ENCODE results near the gene MED8.
"Not testable (repeated sequence)": the region's sequence is repeated elsewhere in the genome, so short reads cannot be mapped to it uniquely, and the experiment has no call there.

MED8 gene

DNA sequence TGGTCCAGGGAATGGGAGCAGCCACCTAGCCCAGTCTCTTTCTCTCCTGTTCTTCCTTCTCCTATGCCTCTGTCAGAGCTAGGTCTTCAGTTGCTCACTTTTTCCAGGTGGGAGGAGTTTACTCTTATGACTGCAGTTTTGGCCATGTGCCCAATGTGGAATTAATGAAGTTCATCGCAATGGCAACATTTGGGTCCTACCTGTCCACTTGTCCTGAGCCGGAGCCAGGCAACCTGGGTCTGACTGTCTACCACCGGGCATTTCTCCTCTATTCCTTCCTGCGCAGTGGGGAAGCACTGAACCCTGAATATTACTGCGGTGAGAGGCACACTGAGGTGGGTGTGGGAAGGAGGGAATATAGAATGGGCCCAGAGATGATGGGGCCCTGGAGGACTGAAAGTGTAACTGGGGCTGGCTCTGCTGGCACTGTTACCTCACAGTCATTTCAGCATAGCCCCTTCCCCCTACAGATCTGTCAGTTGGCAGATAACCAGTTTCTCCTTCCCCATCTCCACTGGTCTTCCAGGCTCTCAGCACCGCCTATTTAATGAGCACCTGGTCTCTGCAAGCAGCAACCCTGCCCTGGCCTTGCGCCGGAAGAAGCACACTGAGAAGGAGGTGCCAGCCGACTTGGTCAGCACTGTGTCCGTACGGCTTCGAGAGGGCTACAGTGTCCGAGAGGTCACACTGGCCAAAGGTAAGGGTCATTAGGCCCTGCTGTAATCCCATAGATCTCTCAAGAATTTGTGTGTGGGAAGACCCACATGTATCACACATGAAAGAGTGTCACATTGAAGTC lies 30.2 kb upstream of the MED8 start:
- Histone ChIP-seq H3K4me3 (ENCODE audit: low read depth, low read length) (no peak overlapping the region), H3K27ac (no peak overlapping the region), H3K9me3 (ENCODE audit: severe bottlenecking) (no peaks in the 10 kb centered on the region), H3K27me3 (ENCODE audit: insufficient read depth, low read depth, severe bottlenecking) (no peaks in the 10 kb centered on the region), H3K36me3 (peaks cover 76% of the 10 kb centered on the region)
- TF ChIP-seq, protein P1, sequence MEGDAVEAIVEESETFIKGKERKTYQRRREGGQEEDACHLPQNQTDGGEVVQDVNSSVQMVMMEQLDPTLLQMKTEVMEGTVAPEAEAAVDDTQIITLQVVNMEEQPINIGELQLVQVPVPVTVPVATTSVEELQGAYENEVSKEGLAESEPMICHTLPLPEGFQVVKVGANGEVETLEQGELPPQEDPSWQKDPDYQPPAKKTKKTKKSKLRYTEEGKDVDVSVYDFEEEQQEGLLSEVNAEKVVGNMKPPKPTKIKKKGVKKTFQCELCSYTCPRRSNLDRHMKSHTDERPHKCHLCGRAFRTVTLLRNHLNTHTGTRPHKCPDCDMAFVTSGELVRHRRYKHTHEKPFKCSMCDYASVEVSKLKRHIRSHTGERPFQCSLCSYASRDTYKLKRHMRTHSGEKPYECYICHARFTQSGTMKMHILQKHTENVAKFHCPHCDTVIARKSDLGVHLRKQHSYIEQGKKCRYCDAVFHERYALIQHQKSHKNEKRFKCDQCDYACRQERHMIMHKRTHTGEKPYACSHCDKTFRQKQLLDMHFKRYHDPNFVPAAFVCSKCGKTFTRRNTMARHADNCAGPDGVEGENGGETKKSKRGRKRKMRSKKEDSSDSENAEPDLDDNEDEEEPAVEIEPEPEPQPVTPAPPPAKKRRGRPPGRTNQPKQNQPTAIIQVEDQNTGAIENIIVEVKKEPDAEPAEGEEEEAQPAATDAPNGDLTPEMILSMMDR (IDR thresholded peaks at IDR 0.05; ENCODE audit: low read depth, low read length): no peak
- no peak for DNase-seq

DNA sequence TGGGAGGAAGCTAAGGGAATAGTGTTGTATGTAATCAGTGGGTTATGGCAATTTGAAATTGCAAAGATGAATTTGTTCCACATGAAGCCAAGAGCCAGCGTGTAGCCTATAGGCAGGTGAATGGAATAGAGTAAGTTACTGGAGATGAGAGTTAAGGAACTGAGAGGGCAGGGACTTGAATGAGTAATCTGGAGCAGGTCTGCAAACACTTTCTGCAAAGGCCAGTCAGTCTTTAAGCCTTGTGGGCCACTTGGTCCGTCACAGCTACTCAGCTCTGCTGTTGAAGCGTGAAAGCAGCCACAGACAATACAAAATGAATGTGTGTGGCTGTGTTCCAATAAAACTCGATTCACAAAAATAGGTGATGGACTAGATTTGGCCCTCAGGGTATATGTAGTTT lies 29.3 kb upstream of the MED8 start:
- H3K27ac ChIP-seq: no peak overlapping the region
- H3K9me3 ChIP-seq (ENCODE audit: severe bottlenecking): no peaks in the 10 kb centered on the region
- no peak for DNase-seq
- TF ChIP-seq, protein P1 (IDR thresholded peaks at IDR 0.05; ENCODE audit: low read depth, low read length): no peak
- peaks cover 69% of the 10 kb centered on the region for H3K36me3 ChIP-seq
- H3K27me3 ChIP-seq (ENCODE audit: insufficient read depth, low read depth, severe bottlenecking): no peaks in the 10 kb centered on the region
- no peak overlapping the region for H3K4me3 ChIP-seq (ENCODE audit: low read depth, low read length)

DNA sequence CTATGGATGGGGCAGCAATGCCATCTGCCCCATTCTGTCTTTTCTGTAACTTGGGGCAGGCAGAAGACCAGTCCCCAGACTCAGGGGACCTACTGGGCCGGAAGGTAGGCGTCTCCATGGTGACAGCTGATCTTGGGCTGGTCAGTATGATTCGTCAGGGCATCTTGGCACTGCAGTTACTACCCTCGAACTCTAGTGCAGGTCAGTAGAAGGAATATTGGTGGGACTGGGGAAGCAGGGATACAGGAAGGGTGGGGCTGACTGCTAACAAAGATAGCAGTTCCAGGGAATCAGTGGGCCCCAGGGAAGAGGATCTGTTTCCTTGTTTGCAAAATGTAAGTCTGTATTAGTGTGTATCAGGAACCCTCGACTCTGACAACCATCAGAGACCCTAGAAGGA lies 26.3 kb upstream of the MED8 start:
- Histone ChIP-seq H3K9me3 (ENCODE audit: severe bottlenecking) (no peaks in the 10 kb centered on the region), H3K36me3 (peaks cover 60% of the 10 kb centered on the region), H3K27ac (no peak overlapping the region), H3K27me3 (ENCODE audit: insufficient read depth, low read depth, severe bottlenecking) (no peaks in the 10 kb centered on the region), H3K4me3 (ENCODE audit: low read depth, low read length) (no peak overlapping the region)
- TF ChIP-seq, protein P1 (IDR thresholded peaks at IDR 0.05; ENCODE audit: low read depth, low read length): no peak
- no peak for DNase-seq

DNA sequence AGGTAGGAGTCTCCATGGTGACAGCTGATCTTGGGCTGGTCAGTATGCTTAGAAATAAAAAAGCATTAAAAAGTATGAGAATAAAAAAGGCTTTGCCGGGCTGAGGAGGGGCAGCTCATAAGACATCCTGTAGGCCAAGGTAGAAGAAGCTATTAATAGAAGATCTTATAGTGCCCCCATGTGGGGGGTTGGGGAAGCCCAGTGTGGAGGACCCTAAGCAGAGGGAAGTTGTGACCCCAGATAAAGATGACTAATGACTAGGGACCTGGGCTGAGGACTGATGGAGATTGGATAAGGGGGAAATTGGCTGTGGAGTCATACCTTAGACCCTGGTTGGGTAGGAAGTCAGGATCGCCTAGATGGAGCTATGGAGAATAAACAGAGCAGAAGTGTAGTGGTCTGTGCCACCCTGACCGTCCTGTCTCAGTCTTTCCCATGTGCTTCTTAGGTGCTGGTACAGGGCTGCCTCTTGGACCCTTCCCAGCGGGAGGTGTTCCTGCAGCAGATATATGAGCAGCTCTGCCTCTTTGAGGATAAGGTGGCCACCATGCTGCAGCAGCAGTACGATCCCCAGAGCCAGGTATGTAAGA lies 25.1 kb upstream of the MED8 start:
- Histone ChIP-seq H3K27me3 (ENCODE audit: insufficient read depth, low read depth, severe bottlenecking) (no peaks in the 10 kb centered on the region), H3K4me3 (ENCODE audit: low read depth, low read length) (no peak overlapping the region), H3K9me3 (ENCODE audit: severe bottlenecking) (no peaks in the 10 kb centered on the region), H3K27ac (no peak overlapping the region), H3K36me3 (peaks cover 53% of the 10 kb centered on the region)
- peak; percentile 73 for DNase-seq
- TF ChIP-seq, protein P1 (IDR thresholded peaks at IDR 0.05; ENCODE audit: low read depth, low read length): peak; percentile 61

DNA sequence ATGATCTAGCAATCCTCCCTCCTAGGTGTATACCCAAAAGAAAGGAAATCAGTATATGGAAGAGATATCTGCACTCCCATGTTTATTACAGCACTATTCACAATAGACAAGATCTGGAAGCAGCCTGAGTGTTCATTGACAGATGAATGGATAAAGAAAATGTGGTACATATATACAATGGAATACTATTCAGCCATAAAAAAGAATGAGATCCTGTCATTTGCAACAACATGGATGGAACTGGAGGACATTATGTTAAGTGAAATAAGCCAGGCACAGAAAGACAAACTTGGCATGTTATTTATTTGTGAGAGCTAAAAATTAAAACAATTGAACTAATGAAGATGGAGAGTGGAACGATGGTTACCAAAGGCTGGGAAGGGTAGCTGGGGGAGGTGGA lies 23.8 kb upstream of the MED8 start:
- not testable (repeated sequence) for H3K27me3 ChIP-seq (ENCODE audit: insufficient read depth, low read depth, severe bottlenecking); DNase-seq; H3K4me3 ChIP-seq (ENCODE audit: low read depth, low read length); H3K27ac ChIP-seq; H3K9me3 ChIP-seq (ENCODE audit: severe bottlenecking)
- H3K36me3 ChIP-seq: peaks cover 50% of the 10 kb centered on the region

DNA sequence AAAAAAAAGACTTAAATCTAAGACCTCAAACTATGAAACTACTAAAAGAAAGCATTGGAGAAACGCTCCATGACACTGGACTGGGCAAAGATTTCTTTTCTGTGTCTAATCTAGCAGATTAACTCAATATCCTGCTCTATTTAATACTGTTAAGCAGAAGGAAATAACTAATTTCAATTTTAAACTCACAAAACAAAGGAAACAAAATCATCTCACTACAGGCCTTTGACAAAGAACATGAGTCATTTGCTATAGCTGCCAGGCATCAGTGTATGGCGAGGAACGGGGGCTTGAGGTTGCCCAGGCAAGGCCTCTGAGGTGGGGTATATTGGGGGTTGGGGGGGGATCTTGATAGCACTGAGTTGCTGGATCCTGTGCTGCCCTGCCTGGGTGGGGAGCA lies 21.0 kb upstream of the MED8 start:
- no peak for DNase-seq
- H3K36me3 ChIP-seq: peaks cover 53% of the 10 kb centered on the region
- H3K4me3 ChIP-seq (ENCODE audit: low read depth, low read length): no peak overlapping the region
- no peaks in the 10 kb centered on the region for H3K9me3 ChIP-seq (ENCODE audit: severe bottlenecking)
- H3K27me3 ChIP-seq (ENCODE audit: insufficient read depth, low read depth, severe bottlenecking): no peaks in the 10 kb centered on the region
- TF ChIP-seq, protein P1 (IDR thresholded peaks at IDR 0.05; ENCODE audit: low read depth, low read length): no peak
- no peak overlapping the region for H3K27ac ChIP-seq

Measured in WERI-Rb-1 (cell line).